KG1 (cell line): Measurements from ENCODE around the gene ATP9B.

Experiments used
- DNase-seq: peaks from one replicate; lab custom pipeline; 2025; lab: John Stamatoyannopoulos, UW

ATP9B gene

GRCh38 chr18:79382681-79383387, 313.6 kb downstream of the ATP9B start:
- no peak for DNase-seq

- no peak for DNase-seq
These were observed 314.3 kb downstream of the ATP9B start for GRCh38 chr18:79383388-79384056.

- DNase-seq = no peak
These were observed 315.1 kb downstream of the ATP9B start for GRCh38 chr18:79384151-79384807.

- no peak for DNase-seq
These were observed 315.6 kb downstream of the ATP9B start for GRCh38 chr18:79384834-79385233.

GRCh38 chr18:79385326-79385707, 316.1 kb downstream of the ATP9B start:
- DNase-seq = no peak

- no peak for DNase-seq
These were observed 316.6 kb downstream of the ATP9B start for GRCh38 chr18:79385708-79386341.

GRCh38 chr18:79386547-79386946, 317.4 kb downstream of the ATP9B start:
- no peak for DNase-seq

- DNase-seq = no peak
These were observed 318.0 kb downstream of the ATP9B start for GRCh38 chr18:79387214-79387613.

- DNase-seq = no peak
These were observed 318.4 kb downstream of the ATP9B start for GRCh38 chr18:79387615-79388014.

GRCh38 chr18:79388043-79388442, 318.8 kb downstream of the ATP9B start:
- DNase-seq = no peak

GRCh38 chr18:79389689-79390088, 320.5 kb downstream of the ATP9B start:
- no peak for DNase-seq

- no peak for DNase-seq
These were observed 323.0 kb downstream of the ATP9B start for GRCh38 chr18:79392226-79392625.

GRCh38 chr18:79393181-79393634, 324.0 kb downstream of the ATP9B start:
- DNase-seq = no peak

- no peak for DNase-seq
These were observed 324.7 kb downstream of the ATP9B start for GRCh38 chr18:79393635-79394533.

- DNase-seq = no peak
These were observed 325.5 kb downstream of the ATP9B start for GRCh38 chr18:79394534-79395307.

- no peak for DNase-seq
These were observed 326.1 kb downstream of the ATP9B start for GRCh38 chr18:79395308-79395640.

GRCh38 chr18:79395761-79396404, 326.7 kb downstream of the ATP9B start, which contains the start of gene NFATC1:
NFATC1 (plus strand) TSS chr18:79395930; CDS start chr18:79396225, 295 bp downstream.
- DNase-seq = no peak

GRCh38 chr18:79396431-79397246, 327.4 kb downstream of the ATP9B start:
- DNase-seq = no peak

- no peak for DNase-seq
These were observed 328.1 kb downstream of the ATP9B start for GRCh38 chr18:79397247-79397829.
